Measurements from ENCODE around the gene TLR10. TPM values are rescaled to one million over a fixed set of nuclear protein-coding genes. Genes with fewer than 3 reads are reported as not detected.

TLR10 gene
- total RNA-seq, 1 donor from 2014 or later: 0.59 TPM

DNA sequence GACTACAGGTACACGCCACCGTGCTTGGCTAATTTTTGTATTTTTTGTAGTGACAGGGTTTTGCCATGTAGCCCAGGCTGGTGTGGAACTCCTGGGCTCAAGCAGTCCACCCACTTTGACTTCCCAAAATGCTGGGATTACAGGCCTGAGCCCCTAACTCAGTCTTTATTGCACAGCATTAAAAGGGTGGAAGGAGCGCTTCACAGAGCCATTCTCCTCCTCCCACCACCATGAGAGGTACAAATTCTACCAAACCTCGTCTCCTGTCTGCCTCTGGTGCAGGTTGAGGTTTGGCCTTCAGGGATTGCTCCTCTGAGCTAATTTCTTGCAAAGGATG is 52.3 kb downstream of the TLR10 start:
- DNase-seq: no peak

DNA sequence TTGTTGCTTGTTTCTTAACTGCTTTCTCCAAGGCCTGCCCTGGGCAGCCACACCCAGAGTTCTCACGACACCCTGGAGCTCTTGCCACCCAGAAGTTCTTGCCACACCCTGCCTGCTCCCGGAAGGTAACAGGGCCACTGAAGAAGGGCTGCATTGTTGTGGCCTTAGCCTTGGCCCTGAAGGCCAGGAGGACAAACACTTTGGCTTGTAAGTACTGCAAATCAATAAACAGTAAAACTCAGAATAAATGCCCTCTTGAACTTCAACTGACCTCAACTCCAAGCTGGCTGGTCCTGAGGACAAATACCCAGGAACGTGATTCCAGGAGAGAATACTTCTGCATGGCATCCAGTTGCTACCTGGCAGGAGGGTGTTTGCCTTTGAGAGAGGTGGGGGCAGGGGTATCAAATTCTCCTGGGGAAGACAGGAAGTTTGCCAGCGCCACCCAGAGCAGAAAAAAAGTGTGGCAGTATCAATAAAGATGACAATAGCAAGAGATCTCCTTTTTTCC is 54.1 kb downstream of the TLR10 start:
- no peak for DNase-seq

DNA sequence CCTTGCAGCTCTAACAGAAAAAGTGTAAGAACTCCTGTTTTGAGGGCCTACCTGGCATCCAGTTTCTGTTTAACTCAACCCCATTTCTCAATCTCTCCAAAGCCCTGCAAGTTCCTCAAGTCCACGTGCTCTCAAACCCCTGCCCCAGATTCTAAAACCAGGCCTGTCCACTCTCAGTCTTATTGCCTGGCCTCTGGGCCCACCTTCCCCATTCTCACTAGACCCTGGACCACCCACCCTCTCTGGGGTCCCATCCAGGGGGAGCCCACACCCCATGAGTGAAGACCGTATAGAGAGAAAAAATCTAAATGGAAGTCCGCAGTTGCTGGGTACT is 58.3 kb downstream of the TLR10 start:
- no peak for DNase-seq

DNA sequence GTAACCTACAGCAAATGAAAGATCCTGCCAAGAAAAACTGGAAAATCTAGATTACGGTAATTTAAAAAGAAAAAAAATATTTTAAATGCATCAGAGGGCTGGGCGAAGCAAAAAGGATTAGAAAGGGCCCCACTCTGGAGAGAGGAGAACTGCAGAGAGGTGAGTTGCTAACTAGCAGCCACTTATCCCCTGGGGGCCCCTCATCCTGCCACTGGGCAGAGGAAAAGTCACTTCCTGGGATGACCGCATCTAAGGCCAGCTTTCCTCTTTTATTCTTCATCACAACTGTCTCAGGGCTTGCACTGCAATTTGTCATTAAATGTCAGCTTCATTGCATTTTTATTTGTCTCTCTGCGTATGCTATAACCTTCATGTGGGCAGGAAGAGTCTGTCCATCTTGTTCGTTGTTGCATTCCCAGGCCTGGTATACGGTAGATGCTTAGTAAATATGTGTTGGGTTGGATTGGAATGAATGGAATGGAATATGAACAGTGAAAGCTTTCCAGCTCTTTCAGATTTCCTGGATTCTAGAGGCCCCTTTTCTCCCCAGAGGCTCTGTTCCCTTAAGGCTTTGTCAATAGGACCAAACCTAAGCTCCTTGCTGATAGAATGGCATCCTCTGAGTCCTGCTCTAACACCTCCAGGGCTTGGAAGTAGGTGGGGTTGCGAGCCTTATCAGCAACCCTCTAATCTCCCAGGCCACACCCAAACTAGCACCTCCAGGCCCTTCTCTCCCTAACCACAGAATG is 58.9 kb downstream of the TLR10 start:
- no peak for DNase-seq

DNA sequence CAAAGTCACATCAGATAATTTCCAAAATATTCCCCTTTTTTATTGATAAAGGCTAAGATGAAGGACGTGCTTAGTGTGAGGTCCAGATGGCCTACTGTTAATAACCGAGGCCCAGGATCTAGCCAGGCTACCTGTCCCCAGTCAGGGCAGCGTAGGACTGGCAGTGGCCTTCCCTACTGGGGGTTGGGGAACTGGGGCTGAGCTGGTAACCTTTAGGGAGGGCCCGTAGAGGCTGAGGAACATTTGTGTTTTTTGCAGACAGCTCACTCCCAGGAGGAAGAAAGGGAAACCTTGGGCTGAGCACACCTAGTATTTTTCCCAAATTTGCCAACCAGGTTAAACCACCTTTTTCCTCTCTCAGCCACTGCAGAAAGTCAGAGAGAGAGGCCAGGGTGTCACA is 59.7 kb downstream of the TLR10 start:
- DNase-seq: no peak

Small RNAs within 50 kb of the gene (small RNA-seq; reads per million reads assigned to genes)
- not detected for gene RNA5SP158 (ENCODE audit: low replicate concordance)

Other genes starting within 250 kb of the TLR10 start
- 48.2 TPM for gene KLF3, start 118.8 kb downstream of the TLR10 start, total RNA-seq
- gene TLR1, start 21.8 kb upstream of the TLR10 start, total RNA-seq: 12.6 TPM
- gene TLR6, start 73.8 kb upstream of the TLR10 start, total RNA-seq: 2.9 TPM
- gene FAM114A1, start 84.8 kb upstream of the TLR10 start, total RNA-seq: 82.3 TPM
- 0.20 TPM for gene TMEM156, start 249.4 kb upstream of the TLR10 start, total RNA-seq